Activated T-helper 1 cell treated with anti-CD3 and anti-CD28 coated beads, Interleukin-12 subunit alpha, Interleukin-12 subunit beta, Interleukin-2, Interleukin-4 antibody, amounts not matched to agents 30 ng/mL and 10 ng/mL and 1 ng/mL, durations not matched to agents 14 hours and 24 hours and 36 hours (primary cell): Measurements from ENCODE around the gene SPPL2A. TPM values are rescaled to one million over a fixed set of nuclear protein-coding genes. Genes with fewer than 3 reads are reported as not detected.
"Not testable (repeated sequence)": the region's sequence is repeated elsewhere in the genome, so short reads cannot be mapped to it uniquely, and the experiment has no call there.

Experiments used
- DNase-seq: peaks from one replicate; pipeline ENCODE4 v3.0.0; 2021; ENCODE audit warnings: low spot score
- H3K27ac Mint-ChIP-seq: one replicate; pipeline ENCODE4 v1.8.0; 2021; ENCODE audit warnings: mild to moderate bottlenecking, mixed read lengths
- H3K27me3 Mint-ChIP-seq: one replicate; pipeline ENCODE4 v1.8.0; 2022; ENCODE audit warnings: mild to moderate bottlenecking, moderate library complexity, mixed read lengths; ENCODE audit not compliant: insufficient read depth
- H3K36me3 Mint-ChIP-seq: one replicate; pipeline ENCODE4 v1.8.0; 2021; ENCODE audit warnings: low read depth, mixed read lengths
- H3K4me1 Mint-ChIP-seq: one replicate; pipeline ENCODE4 v1.8.0; 2021; ENCODE audit warnings: low read depth, mixed read lengths
- H3K4me3 Mint-ChIP-seq: one replicate; pipeline ENCODE4 v1.8.0; 2021; ENCODE audit warnings: mild to moderate bottlenecking, moderate library complexity, mixed read lengths
- H3K9me3 Mint-ChIP-seq: one replicate; pipeline ENCODE4 v1.8.0; 2021; ENCODE audit warnings: mixed read lengths
- intact Hi-C: fragments of 100-400 bp; cut with micrococcal nuclease; formaldehyde crosslinking; loops from one replicate; pipeline ENCODE4 v1.15.1; 2024
- total RNA-seq: library from RNA; stranded (reverse); gene quantifications from 2 replicates; pipeline ENCODE4 v1.2.3, GENCODE V29; 2022

The SPPL2A gene
- total RNA-seq = 100 and 103 TPM in 2 replicates

- Mint-ChIP-seq H3K27ac (peak within 1 kb of the TSS; percentile 97), H3K36me3 (peaks cover 17% of the 10 kb centered on the region), H3K27me3 (no peaks in the 10 kb centered on the region), H3K4me3 (peak within 1 kb of the TSS; percentile 96), H3K4me1 (peaks cover 69% of the 10 kb centered on the region), H3K9me3 (no peaks in the 10 kb centered on the region)
- peak; percentile 77 for DNase-seq
- intact Hi-C loops = loop anchor here (1.0 to 10.0 kb wide), 6 partner anchors 115 to 1608 kb away; partner anchors contain the start of genes COPS2, LYSMD2 and USP8
Observed at GRCh38 chr15:50765195-50765967, at the start of gene SPPL2A. TSS of gene SPPL2A (minus strand) at chr15:50765706. CDS start at chr15:50765533, 173 bp downstream.

GRCh38 chr15:50814634-50815033, 49.1 kb upstream of the SPPL2A start:
- Mint-ChIP-seq H3K27me3 (peaks cover 5% of the 10 kb centered on the region), H3K4me3 (no peak overlapping the region), H3K4me1 (no peaks in the 10 kb centered on the region), H3K36me3 (no peaks in the 10 kb centered on the region), H3K27ac (no peak overlapping the region), H3K9me3 (no peaks in the 10 kb centered on the region)
- intact Hi-C loops = no loop called here
- DNase-seq = no peak

- DNase-seq = no peak
- Mint-ChIP-seq H3K4me3 (no peak overlapping the region), H3K9me3 (no peaks in the 10 kb centered on the region), H3K27ac (no peak overlapping the region), H3K27me3 (peaks cover 5% of the 10 kb centered on the region), H3K4me1 (no peaks in the 10 kb centered on the region), H3K36me3 (no peaks in the 10 kb centered on the region)
- intact Hi-C loops = no loop called here
Observed at GRCh38 chr15:50813865-50814264, 48.4 kb upstream of the SPPL2A start.

GRCh38 chr15:50813089-50813488, 47.6 kb upstream of the SPPL2A start:
- Mint-ChIP-seq H3K27me3 (peaks cover 5% of the 10 kb centered on the region), H3K4me3 (no peak overlapping the region), H3K27ac (no peak overlapping the region), H3K9me3 (no peaks in the 10 kb centered on the region), H3K36me3 (no peaks in the 10 kb centered on the region), H3K4me1 (no peaks in the 10 kb centered on the region)
- DNase-seq = no peak
- intact Hi-C loops = no loop called here

GRCh38 chr15:50812181-50812506, 46.6 kb upstream of the SPPL2A start:
- H3K4me1 Mint-ChIP-seq, H3K36me3 Mint-ChIP-seq, DNase-seq, H3K27ac Mint-ChIP-seq, H3K4me3 Mint-ChIP-seq, H3K9me3 Mint-ChIP-seq, intact Hi-C loops, H3K27me3 Mint-ChIP-seq: not testable (repeated sequence)

- H3K27me3 Mint-ChIP-seq, H3K4me3 Mint-ChIP-seq, H3K9me3 Mint-ChIP-seq, intact Hi-C loops, H3K27ac Mint-ChIP-seq, H3K4me1 Mint-ChIP-seq, H3K36me3 Mint-ChIP-seq, DNase-seq: not testable (repeated sequence)
Observed at GRCh38 chr15:50811461-50812180, 46.1 kb upstream of the SPPL2A start.

- H3K27ac Mint-ChIP-seq = no peak overlapping the region
- no peak for DNase-seq
- no peak overlapping the region for H3K4me3 Mint-ChIP-seq
- H3K9me3 Mint-ChIP-seq = no peaks in the 10 kb centered on the region
- peaks cover 4% of the 10 kb centered on the region for H3K27me3 Mint-ChIP-seq
- H3K36me3 Mint-ChIP-seq = no peaks in the 10 kb centered on the region
- H3K4me1 Mint-ChIP-seq = no peaks in the 10 kb centered on the region
- intact Hi-C loops = no loop called here
Observed at GRCh38 chr15:50810128-50810527, 44.6 kb upstream of the SPPL2A start.

- no peak for DNase-seq
- H3K4me1 Mint-ChIP-seq = no peaks in the 10 kb centered on the region
- no peak overlapping the region for H3K27ac Mint-ChIP-seq
- intact Hi-C loops = no loop called here
- H3K36me3 Mint-ChIP-seq = no peaks in the 10 kb centered on the region
- no peaks in the 10 kb centered on the region for H3K9me3 Mint-ChIP-seq
- H3K27me3 Mint-ChIP-seq = peaks cover 5% of the 10 kb centered on the region
- H3K4me3 Mint-ChIP-seq = no peak overlapping the region
Observed at GRCh38 chr15:50808728-50809127, 43.2 kb upstream of the SPPL2A start.

GRCh38 chr15:50803479-50804180, 38.1 kb upstream of the SPPL2A start:
- H3K9me3 Mint-ChIP-seq = no peaks in the 10 kb centered on the region
- H3K4me3 Mint-ChIP-seq = no peak overlapping the region
- no peak for DNase-seq
- peaks cover 11% of the 10 kb centered on the region for H3K27me3 Mint-ChIP-seq
- no peaks in the 10 kb centered on the region for H3K36me3 Mint-ChIP-seq
- intact Hi-C loops = no loop called here
- H3K4me1 Mint-ChIP-seq = no peaks in the 10 kb centered on the region
- no peak overlapping the region for H3K27ac Mint-ChIP-seq

- peaks cover 8% of the 10 kb centered on the region for H3K27me3 Mint-ChIP-seq
- no peaks in the 10 kb centered on the region for H3K36me3 Mint-ChIP-seq
- H3K4me1 Mint-ChIP-seq = no peaks in the 10 kb centered on the region
Observed at GRCh38 chr15:50800715-50801114, 35.2 kb upstream of the SPPL2A start.

GRCh38 chr15:50798684-50799083, 33.2 kb upstream of the SPPL2A start:
- intact Hi-C loops = no loop called here
- Mint-ChIP-seq H3K9me3 (no peaks in the 10 kb centered on the region), H3K36me3 (no peaks in the 10 kb centered on the region), H3K4me1 (no peaks in the 10 kb centered on the region), H3K27me3 (peaks cover 7% of the 10 kb centered on the region), H3K27ac (no peak overlapping the region), H3K4me3 (no peak overlapping the region)
- no peak for DNase-seq

More at GRCh38 chr15:50800715-50801114, 35.2 kb upstream of the SPPL2A start:
- Mint-ChIP-seq H3K4me3 (no peak overlapping the region), H3K27ac (no peak overlapping the region), H3K9me3 (no peaks in the 10 kb centered on the region)
- no peak for DNase-seq
- intact Hi-C loops = no loop called here

- DNase-seq = no peak
- Mint-ChIP-seq H3K36me3 (no peaks in the 10 kb centered on the region), H3K27ac (no peak overlapping the region), H3K4me3 (no peak overlapping the region), H3K9me3 (no peaks in the 10 kb centered on the region), H3K27me3 (peaks cover 4% of the 10 kb centered on the region), H3K4me1 (no peaks in the 10 kb centered on the region)
- intact Hi-C loops = no loop called here
Observed at GRCh38 chr15:50797926-50798325, 32.4 kb upstream of the SPPL2A start.

- Mint-ChIP-seq H3K4me3 (no peak overlapping the region), H3K27me3 (peaks cover 3% of the 10 kb centered on the region), H3K27ac (no peak overlapping the region), H3K4me1 (no peaks in the 10 kb centered on the region), H3K9me3 (no peaks in the 10 kb centered on the region), H3K36me3 (no peaks in the 10 kb centered on the region)
- intact Hi-C loops = no loop called here
- DNase-seq = no peak
Observed at GRCh38 chr15:50791486-50791885, 26.0 kb upstream of the SPPL2A start.
